Liver (tissue), 9 donors: ENCODE results near the gene KATNAL1. TPM values are rescaled to one million over a fixed set of nuclear protein-coding genes. Genes with fewer than 3 reads are reported as not detected.

ENCODE experiments used
- DNase-seq: peaks from one replicate; pipeline ENCODE4 v3.0.0-alpha.2; 2017; ENCODE audit warnings: low spot score
- H3K27ac ChIP-seq, 2 donors: one replicate each; pipeline ENCODE4 v1.7.0; 2013; ENCODE audit warnings: inconsistent platforms in 2 of 2, low read length in 2 of 2, control low read depth in 1 of 2, low read depth in 1 of 2, mild to moderate bottlenecking in 1 of 2
- H3K27me3 ChIP-seq, 4 donors: one replicate each; pipeline versions ENCODE4 v1.6.1 to v1.7.0; 2013; ENCODE audit warnings: low read length in 3 of 4, inconsistent platforms in 1 of 4, mild to moderate bottlenecking in 1 of 4, moderate library complexity in 1 of 4; ENCODE audit not compliant: control insufficient read depth in 4 of 4, insufficient read depth in 4 of 4
- H3K36me3 ChIP-seq, 4 donors: one replicate each; pipeline versions ENCODE4 v1.6.1 to v1.7.0; 2013; ENCODE audit warnings: low read length in 3 of 4, mild to moderate bottlenecking in 3 of 4, low read depth in 1 of 4, moderate library complexity in 1 of 4; ENCODE audit not compliant: control insufficient read depth in 4 of 4, insufficient read depth in 3 of 4
- H3K4me1 ChIP-seq, 4 donors: one replicate each; pipeline versions ENCODE4 v1.6.1 to v1.7.0; 2013; ENCODE audit warnings: low read length in 3 of 4, mild to moderate bottlenecking in 3 of 4, moderate library complexity in 1 of 4; ENCODE audit not compliant: control insufficient read depth in 4 of 4, insufficient read depth in 4 of 4
- H3K4me3 ChIP-seq, 3 donors: one replicate each; pipeline versions ENCODE4 v1.6.1 to v1.7.0; 2013; ENCODE audit warnings: low read length in 3 of 3, control low read depth in 1 of 3, low read depth in 1 of 3, mild to moderate bottlenecking in 1 of 3
- H3K9ac ChIP-seq, 2 donors: one replicate each; pipeline ENCODE4 v1.7.0; 2013; ENCODE audit warnings: low read length in 2 of 2, mild to moderate bottlenecking in 2 of 2, moderate library complexity in 2 of 2, control low read depth in 1 of 2, low read depth in 1 of 2
- H3K9me3 ChIP-seq, 4 donors: one replicate each; pipeline versions ENCODE4 v1.6.1 to v1.7.0; 2013; ENCODE audit warnings: low read length in 3 of 4; ENCODE audit not compliant: control insufficient read depth in 4 of 4
- ATF3 ChIP-seq: IDR thresholded peaks from 2 replicates; pipeline ENCODE4 v1.6.1; 2016; ENCODE audit warnings: antibody characterized with exemption
- CTCF ChIP-seq: fragments of 150-350 bp; IDR thresholded peaks from 2 replicates; pipeline ENCODE4 v1.5.1; 2017; ENCODE audit warnings: improper control_type of control experiment, low read depth, low read length; ENCODE audit not compliant: missing input control
- EGR1 ChIP-seq, 2 donors: IDR thresholded peaks; 2 replicates each; pipeline ENCODE4 v1.6.1; 2016 to 2018; ENCODE audit warnings: antibody characterized with exemption in 2 of 2, low read depth in 2 of 2
- FOXA1 ChIP-seq: IDR thresholded peaks from 2 replicates; pipeline ENCODE4 v1.6.1; 2016; ENCODE audit warnings: antibody characterized with exemption
- GABPA ChIP-seq, 2 donors: IDR thresholded peaks in 1 of 2; conservative IDR thresholded peaks in 1 of 2; 2 replicates each; pipeline ENCODE4 v1.6.1; 2016; ENCODE audit warnings: antibody characterized with exemption in 2 of 2, mild to moderate bottlenecking in 1 of 2, moderate library complexity in 1 of 2
- HNF4A ChIP-seq, 2 donors: conservative IDR thresholded peaks; 2 replicates each; pipeline ENCODE4 v1.6.1; 2016; ENCODE audit warnings: antibody characterized with exemption in 2 of 2, mild to moderate bottlenecking in 2 of 2
- HNF4G ChIP-seq: IDR thresholded peaks from 2 replicates; pipeline ENCODE4 v1.6.1; 2016; ENCODE audit warnings: antibody characterized with exemption
- JUND ChIP-seq, 2 donors: IDR thresholded peaks; 2 replicates each; pipeline ENCODE4 v1.6.1; 2016; ENCODE audit warnings: antibody characterized with exemption in 2 of 2
- MAX ChIP-seq: IDR thresholded peaks from 2 replicates; pipeline ENCODE4 v1.6.1; 2016; ENCODE audit warnings: antibody characterized with exemption
- NR2F2 ChIP-seq: IDR thresholded peaks from 2 replicates; pipeline ENCODE4 v1.6.1; 2016; ENCODE audit warnings: antibody characterized with exemption
- RAD21 ChIP-seq, 2 donors: IDR thresholded peaks; 2 replicates each; pipeline ENCODE4 v1.6.1; 2016; ENCODE audit warnings: antibody characterized with exemption in 2 of 2, mild to moderate bottlenecking in 2 of 2
- REST ChIP-seq: IDR thresholded peaks from 2 replicates; pipeline ENCODE4 v1.6.1; 2016; ENCODE audit warnings: antibody characterized with exemption, mild to moderate bottlenecking
- RXRA ChIP-seq, 2 donors: IDR thresholded peaks; 2 replicates each; pipeline ENCODE4 v1.6.1; 2017 to 2018; ENCODE audit warnings: antibody characterized with exemption in 2 of 2, mild to moderate bottlenecking in 1 of 2
- SP1 ChIP-seq: IDR thresholded peaks from 2 replicates; pipeline ENCODE4 v1.6.1; 2018; ENCODE audit warnings: antibody characterized with exemption, mild to moderate bottlenecking
- TAF1 ChIP-seq: conservative IDR thresholded peaks from 2 replicates; pipeline ENCODE4 v1.6.1; 2016; ENCODE audit warnings: antibody characterized with exemption, mild to moderate bottlenecking
- YY1 ChIP-seq: IDR thresholded peaks from 2 replicates; pipeline ENCODE4 v1.6.1; 2016; ENCODE audit warnings: antibody characterized with exemption, mild to moderate bottlenecking
- ZBTB33 ChIP-seq: IDR thresholded peaks from 2 replicates; pipeline ENCODE4 v1.6.1; 2016; ENCODE audit warnings: antibody characterized with exemption
- WGBS: extraction: QIAGEN DNeasy Blood & Tissue Kit; methylation state at CpG from one replicate; pipeline ENCODE4 v1.1.7; 2013; 5-methylcytosine and 5-hydroxymethylcytosine counted together
- polyA plus RNA-seq, 2 donors: library from polyadenylated mRNA; stranded (reverse) in 1 of 2; unstranded in 1 of 2; fragments of 200-250 nt in 1 of 2; fragments of >200 nt in 1 of 2; fragmentation: Nextera tagmentation in 1 of 2; extraction: Ambion mirVana in 1 of 2; gene quantifications; one replicate each; pipeline versions ENCODE4 v1.2.1 to v1.2.3, GENCODE V29; 2013 to 2015
- total RNA-seq, 2 donors: library from RNA; depleted of rRNA; stranded (reverse); fragments of >200 nt; gene quantifications; one replicate each; pipeline ENCODE4 v1.2.3, GENCODE V29; 2014
- donor health status: healthy.
- donor health status: healthy.
- donor health status: healthy.
- donor health status: healthy.
- donor health status: healthy.

The KATNAL1 gene
- total and polyA plus RNA-seq, 4 donors, result 2.7 to 12.8 (median 6.0) TPM

GRCh38 chr13:30235216-30235615 lies 72.1 kb downstream of the KATNAL1 start:
- H3K36me3 ChIP-seq, result peaks cover 0 to 4% (median 0%) of the 10 kb centered on the region in 4 donors
- no peak for DNase-seq
- H3K9ac ChIP-seq, result no peak overlapping the region
- no peaks in the 10 kb centered on the region for H3K4me1 ChIP-seq
- no peaks in the 10 kb centered on the region for H3K27me3 ChIP-seq
- no peak for TF ChIP-seq TAF1
- TF ChIP-seq NR2F2, result no peak
- no peak for TF ChIP-seq GABPA (IDR thresholded peaks at IDR 0.05 in 1 of 2, conservative IDR thresholded peaks at IDR 0.05 in 1 of 2)
- TF ChIP-seq REST, result no peak
- TF ChIP-seq YY1, result no peak
- no peak overlapping the region for H3K4me3 ChIP-seq
- 97% methylated on average over 1 of the region's 1 CpG for WGBS
- no peaks in the 10 kb centered on the region for H3K9me3 ChIP-seq
- H3K27ac ChIP-seq, result no peak overlapping the region

GRCh38 chr13:30234619-30235162 lies 72.7 kb downstream of the KATNAL1 start:
- H3K9me3 ChIP-seq, result no peaks in the 10 kb centered on the region
- no peak for DNase-seq
- H3K27ac ChIP-seq, result no peak overlapping the region
- H3K36me3 ChIP-seq, result peaks cover 0 to 4% (median 1%) of the 10 kb centered on the region in 4 donors
- WGBS, result 94% methylated on average over 2 of the region's 2 CpGs
- TF ChIP-seq ZBTB33 (no peak), GABPA (IDR thresholded peaks at IDR 0.05 in 1 of 2, conservative IDR thresholded peaks at IDR 0.05 in 1 of 2) (no peak), CTCF (no peak), FOXA1 (no peak), MAX (no peak), TAF1 (no peak), RAD21 (IDR thresholded peaks at IDR 0.05) (no peak), HNF4A (conservative IDR thresholded peaks at IDR 0.05) (no peak), RXRA (IDR thresholded peaks at IDR 0.05) (no peak), YY1 (no peak), NR2F2 (no peak), EGR1 (IDR thresholded peaks at IDR 0.05; ENCODE audit: low read depth in 2 of 2) (no peak), ATF3 (no peak), JUND (IDR thresholded peaks at IDR 0.05) (no peak), HNF4G (no peak), REST (no peak), SP1 (no peak)
- no peak overlapping the region for H3K9ac ChIP-seq
- no peak overlapping the region for H3K4me3 ChIP-seq
- no peaks in the 10 kb centered on the region for H3K4me1 ChIP-seq
- no peaks in the 10 kb centered on the region for H3K27me3 ChIP-seq
